ENCODE data around the gene ADGRV1. TPM values are rescaled to one million over a fixed set of nuclear protein-coding genes. Genes with fewer than 3 reads are reported as not detected.
"Not testable (repeated sequence)": the region's sequence is repeated elsewhere in the genome, so short reads cannot be mapped to it uniquely, and the experiment has no call there.

Gene ADGRV1
- total and polyA plus RNA-seq, 3 donors from 2014 or later, result 10.8 to 18.0 (median 12.6) TPM

GRCh38 chr5:90809311-90810056 is 250.9 kb downstream of the ADGRV1 start:
- H3K27ac ChIP-seq, result no peak overlapping the region
- H3K36me3 ChIP-seq (ENCODE audit: low read depth, missing control alignments), result no peaks in the 10 kb centered on the region
- no peak for TF ChIP-seq POLR2A (IDR thresholded peaks at IDR 0.05)
- no peak for TF ChIP-seq CTCF (IDR thresholded peaks at IDR 0.05)
- H3K4me1 ChIP-seq, result no peaks in the 10 kb centered on the region
- intact Hi-C loops (cut with DNase I; ENCODE audit: low total_unique reads), result no loop called here
- H3K9me3 ChIP-seq, result no peaks in the 10 kb centered on the region
- no peak overlapping the region for H3K4me3 ChIP-seq
- H3K27me3 ChIP-seq, result no peaks in the 10 kb centered on the region
- no peak for DNase-seq
- whole genome bisulfite sequencing, 2 donors, result 66 to 76% methylated on average over 4 of the region's 4 CpGs

GRCh38 chr5:90810211-90810610 is 251.6 kb downstream of the ADGRV1 start:
- H3K9me3 ChIP-seq, result no peaks in the 10 kb centered on the region
- no peak overlapping the region for H3K4me3 ChIP-seq
- WGBS, 2 donors, result 82 to 85% methylated on average over 4 of the region's 4 CpGs
- H3K27me3 ChIP-seq, result no peaks in the 10 kb centered on the region
- no peaks in the 10 kb centered on the region for H3K4me1 ChIP-seq
- intact Hi-C loops (cut with DNase I; ENCODE audit: low total_unique reads), result no loop called here
- DNase-seq, result no peak
- TF ChIP-seq POLR2A (IDR thresholded peaks at IDR 0.05) (no peak), CTCF (IDR thresholded peaks at IDR 0.05) (no peak)
- H3K36me3 ChIP-seq (ENCODE audit: low read depth, missing control alignments), result no peaks in the 10 kb centered on the region
- no peak overlapping the region for H3K27ac ChIP-seq

GRCh38 chr5:90813392-90813791 is 254.8 kb downstream of the ADGRV1 start:
- WGBS, 2 donors, result 95 to 98% methylated on average over 4 of the region's 4 CpGs
- Histone ChIP-seq H3K27me3 (no peaks in the 10 kb centered on the region), H3K4me3 (no peak overlapping the region), H3K4me1 (no peaks in the 10 kb centered on the region), H3K27ac (no peak overlapping the region), H3K36me3 (ENCODE audit: low read depth, missing control alignments) (no peaks in the 10 kb centered on the region), H3K9me3 (no peaks in the 10 kb centered on the region)
- no peak for DNase-seq
- no peak for TF ChIP-seq POLR2A (IDR thresholded peaks at IDR 0.05)
- no peak for TF ChIP-seq CTCF (IDR thresholded peaks at IDR 0.05)
- intact Hi-C loops (cut with DNase I; ENCODE audit: low total_unique reads), result no loop called here

- H3K27ac ChIP-seq; H3K4me1 ChIP-seq; DNase-seq; H3K9me3 ChIP-seq; H3K36me3 ChIP-seq (ENCODE audit: low read depth, missing control alignments); H3K27me3 ChIP-seq; H3K4me3 ChIP-seq; intact Hi-C loops (cut with DNase I; ENCODE audit: low total_unique reads): not testable (repeated sequence)
- 93 to 95% methylated on average over 26 of the region's 26 CpGs for WGBS, 2 donors
These were observed 263.5 kb downstream of the ADGRV1 start for GRCh38 chr5:90822062-90822461.

GRCh38 chr5:90824436-90824835 is 265.8 kb downstream of the ADGRV1 start:
- no peak overlapping the region for H3K4me3 ChIP-seq
- DNase-seq, result no peak
- no peaks in the 10 kb centered on the region for H3K4me1 ChIP-seq
- 85 to 87% methylated on average over 3 of the region's 3 CpGs for WGBS, 2 donors
- H3K27ac ChIP-seq, result no peak overlapping the region
- intact Hi-C loops (cut with DNase I; ENCODE audit: low total_unique reads), result no loop called here
- TF ChIP-seq CTCF (IDR thresholded peaks at IDR 0.05) (no peak), POLR2A (IDR thresholded peaks at IDR 0.05) (no peak)
- no peaks in the 10 kb centered on the region for H3K9me3 ChIP-seq
- no peaks in the 10 kb centered on the region for H3K27me3 ChIP-seq
- H3K36me3 ChIP-seq (ENCODE audit: low read depth, missing control alignments), result no peaks in the 10 kb centered on the region
